GM23248 (cell line): ENCODE results near the gene PHOX2B. TPM values are rescaled to one million over a fixed set of nuclear protein-coding genes. Genes with fewer than 3 reads are reported as not detected.
A peak's percentile ranks its signal among the peaks of the same experiment; 100 is the strongest.

Experiments used
- DNase-seq: peaks from one replicate; pipeline ENCODE4 v3.0.0-alpha.2; 2015
- H2AFZ ChIP-seq: fragments of 200-600 bp; sonication (generic); 2 replicates; pipeline ENCODE4 v1.6.1; 2016; ENCODE audit warnings: antibody characterized with exemption
- H3F3A ChIP-seq: fragments of 200-600 bp; sonication (generic); 2 replicates; pipeline ENCODE4 v1.6.1; 2016; ENCODE audit warnings: mild to moderate bottlenecking, antibody characterized with exemption, mixed run types; ENCODE audit not compliant: insufficient read depth
- H3K27ac ChIP-seq: fragments of 200-600 bp; sonication (generic); 2 replicates; pipeline ENCODE4 v1.5.1; 2016; ENCODE audit warnings: mild to moderate bottlenecking
- H3K27me3 ChIP-seq: fragments of 200-600 bp; sonication (generic); replicated peaks from 2 replicates; pipeline ENCODE4 v1.6.1; 2016; ENCODE audit warnings: mild to moderate bottlenecking; ENCODE audit not compliant: insufficient read depth
- H3K36me3 ChIP-seq: fragments of 200-600 bp; sonication (generic); 2 replicates; pipeline ENCODE4 v1.6.1; 2016; ENCODE audit warnings: low read depth, mild to moderate bottlenecking
- H3K4me1 ChIP-seq: fragments of 200-600 bp; sonication (generic); 2 replicates; pipeline ENCODE4 v1.6.1; 2016; ENCODE audit warnings: mild to moderate bottlenecking; ENCODE audit not compliant: insufficient read depth
- H3K4me2 ChIP-seq: fragments of 200-600 bp; sonication (generic); one replicate; pipeline ENCODE4 v1.6.1; 2016; ENCODE audit warnings: mild to moderate bottlenecking; ENCODE audit not compliant: unreplicated experiment
- H3K4me3 ChIP-seq: fragments of 200-600 bp; sonication (generic); 2 replicates; pipeline ENCODE4 v1.5.1; 2016; ENCODE audit warnings: mild to moderate bottlenecking
- H3K79me2 ChIP-seq: fragments of 200-600 bp; sonication (generic); 2 replicates; pipeline ENCODE4 v1.6.1; 2016; ENCODE audit warnings: mild to moderate bottlenecking; ENCODE audit not compliant: insufficient read depth
- H3K9ac ChIP-seq: fragments of 200-600 bp; sonication (generic); 2 replicates; pipeline ENCODE4 v1.6.1; 2016; ENCODE audit warnings: mild to moderate bottlenecking
- H3K9me2 ChIP-seq: fragments of 200-600 bp; sonication (generic); 2 replicates; pipeline ENCODE4 v1.6.1; 2016; ENCODE audit warnings: mixed run types, mild to moderate bottlenecking, moderate library complexity; ENCODE audit not compliant: insufficient read depth
- H3K9me3 ChIP-seq: fragments of 200-600 bp; sonication (generic); one replicate; pipeline ENCODE4 v1.6.1; 2017; ENCODE audit warnings: low read depth
- H4K20me1 ChIP-seq: fragments of 200-600 bp; sonication (generic); 2 replicates; pipeline ENCODE4 v1.6.0; 2016; ENCODE audit not compliant: insufficient read depth
- EZH2 ChIP-seq: fragments of 200-600 bp; sonication (generic); IDR thresholded peaks from 2 replicates; pipeline ENCODE4 v1.6.1; 2018; ENCODE audit warnings: antibody characterized with exemption, mild to moderate bottlenecking; ENCODE audit not compliant: insufficient read depth, poor library complexity, severe bottlenecking
- EZH2phosphoT487 ChIP-seq: fragments of 200-600 bp; sonication (generic); IDR thresholded peaks from 2 replicates; pipeline ENCODE4 v1.6.1; 2018; ENCODE audit warnings: antibody characterized with exemption, moderate library complexity, mild to moderate bottlenecking, low read depth; ENCODE audit not compliant: insufficient read depth
- WGBS, 2 experiments: methylation state at CpG; one replicate each; pipeline ENCODE4 v1.1.6; 2015 to 2017; ENCODE audit warnings: low lambda C conversion rate in 2 of 2, low coverage in 1 of 2; ENCODE audit errors: missing lambda C conversion rate in 2 of 2; 5-methylcytosine and 5-hydroxymethylcytosine counted together
- in situ Hi-C: fragments of 300-500 bp; cut with MboI; formaldehyde crosslinking; loops from 2 replicates; pipeline ENCODE4 v1.15.0; 2020
- polyA plus RNA-seq: library from polyadenylated mRNA; unstranded; fragments of >200 nt; fragmentation: Nextera tagmentation; extraction: Ambion mirVana; gene quantifications from 2 replicates; pipeline ENCODE4 v1.2.1, GENCODE V29; 2016
- total RNA-seq: library from RNA; depleted of rRNA; stranded (reverse); fragments of >200 nt; shearing (Covaris generic); gene quantifications from 2 replicates; pipeline ENCODE4 v1.2.3, GENCODE V29; 2014

Gene PHOX2B
- total and polyA plus RNA-seq, 2 experiments from 2014 or later = not detected

- H3K36me3 ChIP-seq = no peaks in the 10 kb centered on the region
- in situ Hi-C loops = no loop called here
- H4K20me1 ChIP-seq = no peaks in the 10 kb centered on the region
- no peak overlapping the region for H3K4me2 ChIP-seq
- H3K9ac ChIP-seq = no peak overlapping the region
- peaks cover 10% of the 10 kb centered on the region; the same call in 1 of the 2 replicates for H3F3A ChIP-seq
- no peak overlapping the region for H2AFZ ChIP-seq
- DNase-seq = no peak
- 85 to 94% methylated on average over 1 of the region's 1 CpG for WGBS, 2 experiments
- TF ChIP-seq EZH2phosphoT487 = no peak
- no peak for TF ChIP-seq EZH2
- no peak overlapping the region for H3K27ac ChIP-seq
- H3K4me1 ChIP-seq = 0 out of 2 replicates have a peak, but pooled peaks cover 8% of the 10 kb centered on the region
- H3K27me3 ChIP-seq = no peaks in the 10 kb centered on the region
- no peak overlapping the region for H3K4me3 ChIP-seq
- H3K9me2 ChIP-seq = no peaks in the 10 kb centered on the region
- no peaks in the 10 kb centered on the region for H3K79me2 ChIP-seq
- peaks cover 4% of the 10 kb centered on the region for H3K9me3 ChIP-seq
Observed at GRCh38 chr4:41722181-41722580, 26.3 kb downstream of the PHOX2B start.

- no peaks in the 10 kb centered on the region for H3K9me3 ChIP-seq
- H3K27ac ChIP-seq = no peak overlapping the region
- H3K36me3 ChIP-seq = no peaks in the 10 kb centered on the region
- peaks cover 10% of the 10 kb centered on the region; the same call in 1 of the 2 replicates for H3F3A ChIP-seq
- H3K4me3 ChIP-seq = no peak overlapping the region
- no peaks in the 10 kb centered on the region for H4K20me1 ChIP-seq
- no peaks in the 10 kb centered on the region for H3K79me2 ChIP-seq
- no peak overlapping the region for H3K9ac ChIP-seq
- WGBS, 2 experiments = 46 to 48% methylated on average over 2 of the region's 2 CpGs
- H2AFZ ChIP-seq = no peak overlapping the region
- DNase-seq = peak; percentile 41
- H3K27me3 ChIP-seq = no peaks in the 10 kb centered on the region
- H3K4me2 ChIP-seq = no peak overlapping the region
- in situ Hi-C loops = no loop called here
- no peaks in the 10 kb centered on the region for H3K9me2 ChIP-seq
- H3K4me1 ChIP-seq = 0 out of 2 replicates have a peak, but pooled peaks cover 8% of the 10 kb centered on the region
- no peak for TF ChIP-seq EZH2
- TF ChIP-seq EZH2phosphoT487 = no peak
Observed at GRCh38 chr4:41719417-41719816, 29.1 kb downstream of the PHOX2B start.

- TF ChIP-seq EZH2 (no peak), EZH2phosphoT487 (no peak)
- H3K79me2 ChIP-seq = no peaks in the 10 kb centered on the region
- no peaks in the 10 kb centered on the region for H4K20me1 ChIP-seq
- no peak overlapping the region for H3K9ac ChIP-seq
- H3K9me3 ChIP-seq = no peaks in the 10 kb centered on the region
- peak; percentile 43 for DNase-seq
- H3K27ac ChIP-seq = no peak overlapping the region
- no peaks in the 10 kb centered on the region for H3K9me2 ChIP-seq
- peaks cover 10% of the 10 kb centered on the region; the same call in 1 of the 2 replicates for H3F3A ChIP-seq
- no peak overlapping the region for H2AFZ ChIP-seq
- no peak overlapping the region for H3K4me3 ChIP-seq
- H3K36me3 ChIP-seq = no peaks in the 10 kb centered on the region
- in situ Hi-C loops = no loop called here
- H3K4me1 ChIP-seq = 0 out of 2 replicates have a peak, but pooled peaks cover 8% of the 10 kb centered on the region
- H3K27me3 ChIP-seq = no peaks in the 10 kb centered on the region
- H3K4me2 ChIP-seq = no peak overlapping the region
Observed at GRCh38 chr4:41718907-41719306, 29.6 kb downstream of the PHOX2B start.

GRCh38 chr4:41715155-41715554 lies 33.4 kb downstream of the PHOX2B start:
- Histone ChIP-seq H3K9me3 (no peaks in the 10 kb centered on the region), H3K27me3 (no peaks in the 10 kb centered on the region), H3K79me2 (no peaks in the 10 kb centered on the region), H3K27ac (no peak overlapping the region), H3K4me2 (no peak overlapping the region), H2AFZ (no peak overlapping the region), H3K36me3 (no peaks in the 10 kb centered on the region), H3K9ac (no peak overlapping the region), H3K4me1 (0 out of 2 replicates have a peak, but pooled peaks cover 8% of the 10 kb centered on the region), H3K4me3 (no peak overlapping the region), H3F3A (peaks cover 10% of the 10 kb centered on the region; the same call in 1 of the 2 replicates), H3K9me2 (no peaks in the 10 kb centered on the region), H4K20me1 (no peaks in the 10 kb centered on the region)
- in situ Hi-C loops = no loop called here
- WGBS, 2 experiments = 19 to 47% methylated on average over 1 of the region's 1 CpG
- TF ChIP-seq EZH2 (no peak), EZH2phosphoT487 (no peak)
- DNase-seq = no peak
